Ishikawa (cell line): Measurements from ENCODE around the gene SDCCAG8.

ENCODE experiments used
- EGR1 ChIP-seq: IDR thresholded peaks from 2 replicates; pipeline ENCODE4 v1.6.1; 2012
- EP300 ChIP-seq: IDR thresholded peaks from 2 replicates; pipeline ENCODE4 v1.6.1; 2012; ENCODE audit warnings: borderline replicate concordance
- NFIC ChIP-seq: IDR thresholded peaks from 2 replicates; pipeline ENCODE4 v1.6.1; 2012
- RAD21 ChIP-seq: IDR thresholded peaks from 2 replicates; pipeline ENCODE4 v1.6.1; 2012; ENCODE audit warnings: low read depth
- TAF1 ChIP-seq: IDR thresholded peaks from 2 replicates; pipeline ENCODE4 v1.6.1; 2012; ENCODE audit warnings: low read depth, mild to moderate bottlenecking
- TEAD4 ChIP-seq: IDR thresholded peaks from 2 replicates; pipeline ENCODE4 v1.6.1; 2012
- TF ChIP-seq, protein P1 (sequence below): IDR thresholded peaks from 2 replicates; pipeline ENCODE4 v1.6.1; 2012

DNA sequence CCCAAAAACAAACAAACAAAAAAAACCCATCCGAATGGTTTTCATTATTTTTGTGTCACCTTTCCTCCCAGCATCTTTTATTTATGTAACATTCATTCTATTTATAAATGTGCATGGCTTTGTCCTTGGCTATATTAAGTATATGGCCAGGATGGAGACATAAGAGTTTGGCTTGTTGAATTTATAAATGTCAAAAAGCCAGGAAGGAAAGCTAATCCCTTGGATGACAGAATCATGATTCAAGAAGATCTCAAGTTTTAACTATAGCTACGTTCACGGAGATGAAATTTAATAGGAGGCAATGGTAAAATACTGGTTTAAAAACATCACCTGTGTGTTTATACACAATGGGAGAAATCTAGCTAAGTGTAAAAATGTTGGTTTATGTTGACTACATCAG lies 5.7 kb upstream of the SDCCAG8 start:
- TF ChIP-seq, protein P1, sequence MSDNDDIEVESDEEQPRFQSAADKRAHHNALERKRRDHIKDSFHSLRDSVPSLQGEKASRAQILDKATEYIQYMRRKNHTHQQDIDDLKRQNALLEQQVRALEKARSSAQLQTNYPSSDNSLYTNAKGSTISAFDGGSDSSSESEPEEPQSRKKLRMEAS: no peak
- TF ChIP-seq RAD21: no peak
- TF ChIP-seq NFIC: no peak
- TF ChIP-seq TEAD4: no peak
- no peak for TF ChIP-seq EGR1
- TF ChIP-seq EP300: no peak
- no peak for TF ChIP-seq TAF1
